TTC549 (cell line): ENCODE results near the gene NAA38.
A peak's percentile ranks its signal among the peaks of the same experiment; 100 is the strongest.

Experiments
- FAIRE-seq: peaks from 2 replicates; lab custom pipeline; 2012; peaks lifted over from hg19 to GRCh38; lab: Jason Lieb, UNC

The NAA38 gene

DNA sequence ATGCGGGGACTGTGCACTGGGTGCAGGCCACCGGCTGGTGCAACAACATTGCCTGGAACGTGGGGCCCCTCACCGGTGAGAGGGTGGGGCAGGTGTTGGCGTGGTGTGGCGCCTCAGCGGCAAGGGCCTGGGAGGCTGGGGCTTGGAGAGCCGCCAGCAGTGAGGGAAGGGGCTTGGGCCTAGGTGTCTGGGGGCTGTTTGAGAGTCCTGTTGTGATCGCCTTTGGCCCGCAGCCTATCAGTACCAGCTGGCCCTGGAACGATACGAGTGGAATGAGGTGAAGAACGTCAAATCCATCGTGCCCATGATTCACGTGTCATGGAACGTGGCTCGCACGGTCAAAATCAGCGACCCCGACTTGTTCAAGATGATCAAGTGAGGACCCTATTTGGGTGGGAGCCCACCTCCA lies 5.1 kb downstream of the NAA38 start:
- no peak for FAIRE-seq

- FAIRE-seq, result peak; percentile 65
Observed at GRCh38 chr17:7851438-7852261, 5.7 kb downstream of the NAA38 start.

- FAIRE-seq, result no peak
Observed at GRCh38 chr17:7850701-7851437, 6.5 kb downstream of the NAA38 start.

DNA sequence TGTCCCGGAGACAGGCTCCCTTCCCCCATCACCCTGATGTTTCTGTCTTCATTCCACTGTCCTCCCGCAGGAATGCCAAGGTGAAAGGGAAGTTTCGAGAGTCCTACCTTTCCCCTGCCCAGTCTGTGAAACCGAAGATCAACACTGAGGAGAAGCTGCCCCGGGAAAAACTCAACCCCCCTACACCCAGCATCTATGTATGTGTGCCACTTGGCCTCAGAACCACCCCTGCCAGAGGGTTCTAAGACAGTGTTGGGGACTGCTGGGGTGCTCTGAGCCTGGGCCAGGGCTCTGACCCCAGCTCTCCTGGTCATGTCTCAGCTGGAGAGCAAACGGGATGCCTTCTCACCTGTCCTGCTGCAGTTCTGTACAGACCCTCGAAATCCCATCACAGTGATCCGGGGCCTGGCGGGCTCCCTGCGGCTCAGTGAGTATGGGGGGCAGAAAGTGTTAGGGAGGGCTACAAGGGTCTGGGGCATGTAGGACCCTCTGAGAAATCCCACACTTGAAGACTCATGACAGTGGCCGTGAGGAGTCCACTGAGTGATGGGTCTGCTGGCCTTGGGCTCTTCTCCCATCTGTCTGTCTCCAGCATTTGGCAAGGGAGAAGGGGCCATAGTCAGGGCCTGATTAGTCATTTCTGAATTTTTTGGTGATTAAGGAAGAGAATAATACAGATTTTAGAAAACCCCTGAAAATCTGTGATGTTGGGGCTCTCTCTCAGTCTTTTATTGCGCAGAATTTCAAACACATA lies 7.4 kb downstream of the NAA38 start:
- no peak for FAIRE-seq

DNA sequence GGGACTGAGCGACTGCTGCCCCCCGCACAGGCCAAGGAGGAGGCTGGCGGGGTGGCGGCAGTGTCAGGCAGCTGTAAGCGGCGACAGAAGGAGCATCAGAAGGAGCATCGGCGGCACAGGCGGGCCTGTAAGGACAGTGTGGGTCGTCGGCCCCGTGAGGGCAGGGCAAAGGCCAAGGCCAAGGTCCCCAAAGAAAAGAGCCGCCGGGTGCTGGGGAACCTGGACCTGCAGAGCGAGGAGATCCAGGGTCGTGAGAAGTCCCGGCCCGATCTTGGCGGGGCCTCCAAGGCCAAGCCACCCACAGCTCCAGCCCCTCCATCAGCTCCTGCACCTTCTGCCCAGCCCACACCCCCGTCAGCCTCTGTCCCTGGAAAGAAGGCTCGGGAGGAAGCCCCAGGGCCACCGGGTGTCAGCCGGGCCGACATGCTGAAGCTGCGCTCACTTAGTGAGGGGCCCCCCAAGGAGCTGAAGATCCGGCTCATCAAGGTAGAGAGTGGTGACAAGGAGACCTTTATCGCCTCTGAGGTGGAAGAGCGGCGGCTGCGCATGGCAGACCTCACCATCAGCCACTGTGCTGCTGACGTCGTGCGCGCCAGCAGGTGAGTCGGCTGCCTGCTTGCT lies 8.1 kb downstream of the NAA38 start:
- FAIRE-seq, result no peak

GRCh38 chr17:7848739-7849129 lies 8.6 kb downstream of the NAA38 start:
- no peak for FAIRE-seq

- FAIRE-seq, result no peak
Observed at GRCh38 chr17:7848131-7848579, 9.2 kb downstream of the NAA38 start.

DNA sequence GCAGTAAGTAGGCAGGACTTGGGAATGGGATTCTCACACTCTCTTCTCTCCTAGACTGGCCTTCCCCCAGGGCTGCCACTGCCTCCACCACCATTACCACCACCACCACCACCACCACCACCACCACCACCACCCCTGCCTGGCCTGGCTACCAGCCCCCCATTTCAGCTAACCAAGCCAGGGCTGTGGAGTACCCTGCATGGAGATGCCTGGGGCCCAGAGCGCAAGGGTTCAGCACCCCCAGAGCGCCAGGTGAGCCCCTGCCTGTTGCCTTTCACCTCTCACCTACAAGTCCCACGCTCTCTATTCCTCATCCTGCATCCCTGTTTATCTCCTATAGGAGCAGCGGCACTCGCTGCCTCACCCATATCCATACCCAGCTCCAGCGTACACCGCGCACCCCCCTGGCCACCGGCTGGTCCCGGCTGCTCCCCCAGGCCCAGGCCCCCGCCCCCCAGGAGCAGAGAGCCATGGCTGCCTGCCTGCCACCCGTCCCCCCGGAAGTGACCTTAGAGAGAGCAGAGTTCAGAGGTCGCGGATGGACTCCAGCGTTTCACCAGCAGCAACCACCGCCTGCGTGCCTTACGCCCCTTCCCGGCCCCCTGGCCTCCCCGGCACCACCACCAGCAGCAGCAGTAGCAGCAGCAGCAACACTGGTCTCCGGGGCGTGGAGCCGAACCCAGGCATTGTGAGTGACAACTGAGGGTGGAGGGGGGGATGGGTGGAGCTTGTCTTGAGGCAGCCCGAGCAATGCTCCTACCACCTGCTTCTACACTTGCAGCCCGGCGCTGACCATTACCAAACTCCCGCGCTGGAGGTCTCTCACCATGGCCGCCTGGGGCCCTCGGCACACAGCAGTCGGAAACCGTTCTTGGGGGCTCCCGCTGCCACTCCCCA lies 10.3 kb downstream of the NAA38 start:
- FAIRE-seq, result no peak

DNA sequence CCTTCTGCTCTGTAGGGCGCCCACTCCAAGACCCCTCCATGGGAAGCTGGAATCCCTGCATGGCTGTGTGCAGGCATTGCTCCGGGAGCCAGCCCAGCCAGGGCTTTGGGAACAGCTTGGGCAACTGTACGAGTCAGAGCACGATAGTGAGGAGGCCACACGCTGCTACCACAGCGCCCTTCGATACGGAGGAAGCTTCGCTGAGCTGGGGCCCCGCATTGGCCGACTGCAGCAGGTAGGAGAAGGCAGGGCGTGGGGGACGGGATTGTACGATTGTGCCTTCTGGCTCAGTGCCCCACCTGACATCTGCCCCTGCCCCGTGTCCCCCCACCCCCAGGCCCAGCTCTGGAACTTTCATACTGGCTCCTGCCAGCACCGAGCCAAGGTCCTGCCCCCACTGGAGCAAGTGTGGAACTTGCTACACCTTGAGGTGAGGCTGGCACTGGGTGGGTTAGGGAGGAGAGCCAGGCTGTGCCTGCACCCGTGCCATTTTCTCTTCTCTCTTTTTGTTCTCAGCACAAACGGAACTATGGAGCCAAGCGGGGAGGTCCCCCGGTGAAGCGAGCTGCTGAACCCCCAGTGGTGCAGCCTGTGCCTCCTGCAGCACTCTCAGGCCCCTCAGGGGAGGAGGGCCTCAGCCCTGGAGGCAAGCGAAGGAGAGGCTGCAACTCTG lies 11.2 kb downstream of the NAA38 start:
- no peak for FAIRE-seq

DNA sequence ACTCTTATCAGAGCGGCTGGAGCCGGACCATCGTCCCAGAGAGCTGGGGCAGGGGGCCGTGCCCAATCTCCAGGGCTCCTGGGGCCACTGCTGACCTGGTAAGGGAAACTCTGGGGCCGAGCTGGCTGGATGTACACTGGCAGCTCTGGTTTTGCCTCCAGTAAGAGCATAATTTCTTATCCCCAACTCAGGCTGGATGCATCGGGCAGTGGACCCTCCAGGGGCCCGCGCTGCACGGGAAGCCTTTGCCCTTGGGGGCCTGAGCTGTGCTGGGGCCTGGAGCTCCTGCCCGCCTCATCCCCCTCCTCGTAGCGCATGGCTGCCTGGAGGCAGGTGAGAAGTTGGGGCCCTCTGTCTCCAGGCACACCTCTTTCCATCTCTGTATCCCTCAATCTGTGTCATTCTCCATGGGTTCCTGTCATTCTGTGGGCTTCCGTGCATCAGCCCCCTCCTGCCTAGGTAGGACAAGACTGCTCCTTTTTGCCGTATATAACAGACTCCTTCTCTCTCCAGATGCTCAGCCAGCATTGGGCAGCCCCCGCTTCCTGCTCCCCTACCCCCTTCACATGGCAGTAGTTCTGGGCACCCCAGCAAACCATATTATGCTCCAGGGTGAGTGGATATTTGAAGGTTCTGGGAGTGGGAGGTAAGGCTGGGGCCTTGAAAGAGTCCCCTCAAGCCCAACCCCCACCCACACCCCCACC lies 11.8 kb downstream of the NAA38 start:
- no peak for FAIRE-seq

DNA sequence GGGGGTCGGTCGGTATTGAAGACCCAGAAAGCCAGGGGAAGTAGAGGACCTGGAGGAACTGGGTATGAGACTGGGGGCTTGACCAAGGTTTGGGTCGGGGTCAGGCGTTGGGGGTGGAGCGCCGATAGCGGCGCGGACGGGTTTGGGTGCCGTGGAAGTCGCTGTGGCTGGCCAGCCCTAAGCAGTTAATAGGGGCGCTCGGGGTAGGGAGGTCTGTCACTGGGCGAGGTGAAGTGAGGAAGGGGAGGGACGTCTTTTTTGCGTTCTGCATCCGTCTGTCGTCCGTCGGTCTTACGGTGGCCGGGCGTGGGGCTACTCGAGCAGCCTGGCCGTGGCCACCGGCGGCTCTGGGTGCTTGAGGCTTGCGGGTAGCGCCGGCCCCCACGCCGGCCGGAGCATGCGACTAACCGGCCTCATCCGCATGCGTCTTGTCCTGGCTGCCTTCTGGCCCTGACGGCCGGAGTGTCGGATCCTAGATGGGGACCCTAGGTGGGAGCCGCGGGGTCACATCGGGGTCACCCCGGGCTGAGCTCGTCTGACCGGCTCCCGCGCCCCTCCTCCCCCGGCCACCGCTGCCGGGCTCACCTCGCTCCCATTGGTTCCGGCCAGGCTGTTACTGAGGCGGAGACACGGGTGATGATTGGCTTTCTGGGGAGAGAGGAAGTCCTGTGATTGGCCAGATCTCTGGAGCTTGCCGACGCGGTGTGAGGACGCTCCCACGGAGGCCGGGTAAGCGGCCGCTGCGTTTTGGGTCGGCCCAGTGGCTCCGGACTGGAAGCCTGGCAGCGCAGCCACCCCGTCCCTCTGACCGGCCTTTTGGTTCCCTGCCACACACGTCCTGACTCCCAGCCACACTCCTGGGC lies 12.8 kb downstream of the NAA38 start:
- peak; percentile 61 for FAIRE-seq

DNA sequence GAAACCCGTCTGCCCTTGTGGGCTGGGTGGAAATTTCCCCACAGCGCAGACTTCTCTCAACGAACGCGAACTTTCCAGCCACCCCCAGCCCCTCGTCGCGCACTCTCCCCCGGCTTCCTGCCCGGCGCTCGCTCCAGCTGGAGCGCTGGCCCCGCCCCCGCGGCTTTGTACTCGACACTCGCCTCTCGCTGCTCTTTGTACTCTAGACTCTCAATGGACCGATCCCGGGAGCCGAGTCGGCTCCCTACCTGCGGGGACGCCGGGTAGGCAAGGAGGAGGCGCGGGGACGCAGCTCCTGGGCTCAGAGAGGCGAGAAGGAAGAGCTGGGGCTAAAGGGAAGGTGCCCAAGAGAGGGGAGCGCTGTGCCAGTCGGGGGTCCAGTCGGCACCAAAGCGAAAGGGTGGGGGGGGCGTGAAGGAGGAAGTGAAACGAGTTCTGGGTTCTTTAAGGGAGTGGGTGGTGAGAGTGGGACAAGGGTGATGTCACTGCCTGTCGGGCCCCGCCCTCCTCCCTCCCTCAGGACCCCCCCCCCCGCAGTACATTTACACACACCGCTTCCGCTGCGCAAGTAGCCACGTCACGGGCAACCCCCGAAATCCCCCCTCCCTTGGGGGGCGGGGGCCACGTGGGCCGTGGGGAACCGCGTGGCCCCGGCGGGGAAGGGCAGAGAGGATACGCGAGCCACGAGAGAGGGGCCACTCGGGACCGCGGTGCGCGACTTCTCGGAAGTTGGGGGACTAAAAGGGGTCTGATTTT lies 13.6 kb downstream of the NAA38 start:
- no peak for FAIRE-seq

- FAIRE-seq, result no peak
Observed at GRCh38 chr17:7843257-7843535, 14.2 kb downstream of the NAA38 start.

GRCh38 chr17:7842380-7843256 lies 14.7 kb downstream of the NAA38 start:
- FAIRE-seq, result no peak

GRCh38 chr17:7841915-7842379 lies 15.4 kb downstream of the NAA38 start:
- no peak for FAIRE-seq

- no peak for FAIRE-seq
Observed at GRCh38 chr17:7841396-7841914, 15.9 kb downstream of the NAA38 start.

- FAIRE-seq, result no peak
Observed at GRCh38 chr17:7840875-7841274, 16.5 kb downstream of the NAA38 start.
